Breast epithelium (tissue), 4 donors: ENCODE data around the gene KCNAB3. TPM values are rescaled to one million over a fixed set of nuclear protein-coding genes. Genes with fewer than 3 reads are reported as not detected.
A peak's percentile ranks its signal among the peaks of the same experiment; 100 is the strongest.

Experiments
- DNase-seq, 2 donors: peaks; one replicate each; pipeline ENCODE4 v3.0.0-alpha.2; 2019; ENCODE audit warnings: low spot score in 2 of 2
- H3K27ac ChIP-seq, 2 donors: fragments of 200-600 bp; sonication (generic) in 1 of 2; one replicate each; pipeline ENCODE4 v1.5.1; 2016 to 2019; ENCODE audit warnings: mild to moderate bottlenecking in 1 of 2
- H3K27me3 ChIP-seq, 2 donors: fragments of 200-600 bp; sonication (generic) in 1 of 2; one replicate each; pipeline versions ENCODE4 v1.5.1 to v1.6.0; 2017 to 2019; ENCODE audit warnings: control low read depth in 1 of 2, mild to moderate bottlenecking in 1 of 2
- H3K36me3 ChIP-seq: fragments of 200-600 bp; one replicate; pipeline ENCODE4 v1.5.1; 2019
- H3K4me1 ChIP-seq, 2 donors: fragments of 200-600 bp; sonication (generic); one replicate each; pipeline ENCODE4 v1.5.1; 2016 to 2019; ENCODE audit warnings: control low read depth in 1 of 2
- H3K4me3 ChIP-seq, 3 donors: fragments of 200-600 bp; sonication (generic); 1 replicate in 2 of 3; 2 replicates in 1 of 3; pipeline ENCODE4 v1.5.1; 2016 to 2019; ENCODE audit warnings: mild to moderate bottlenecking in 3 of 3, moderate library complexity in 2 of 3
- H3K9me3 ChIP-seq, 2 donors: fragments of 200-600 bp; sonication (generic) in 1 of 2; one replicate each; pipeline ENCODE4 v1.5.1; 2016 to 2019; ENCODE audit warnings: control low read depth in 1 of 2
- POLR2A ChIP-seq: fragments of 450-650 bp; IDR thresholded peaks from one replicate; pipeline ENCODE4 v1.6.1; 2016; ENCODE audit warnings: antibody characterized with exemption, mild to moderate bottlenecking, moderate library complexity
- POLR2AphosphoS5 ChIP-seq, 3 donors: sonication (generic); formaldehyde crosslinking; IDR thresholded peaks; one replicate each; pipeline ENCODE4 v1.6.1; 2017; ENCODE audit warnings: antibody characterized with exemption in 3 of 3
- intact Hi-C: fragments of 100-400 bp; cut with DNase I; formaldehyde crosslinking; loops from one replicate; pipeline ENCODE4 v1.15.1; 2023; ENCODE audit warnings: low total_unique reads
- total RNA-seq, 3 donors: library from RNA; depleted of rRNA; stranded (reverse); fragments of >200 nt; gene quantifications; one replicate each; pipeline ENCODE4 v1.1.0, GENCODE V29; 2016
- TF ChIP-seq, protein P1 (sequence below), 3 donors: fragments of 450-650 bp; IDR thresholded peaks; one replicate each; pipeline ENCODE4 v1.5.1; 2016 to 2017; ENCODE audit warnings: antibody characterized with exemption in 3 of 3, mild to moderate bottlenecking in 3 of 3, moderate library complexity in 3 of 3

The KCNAB3 gene
- total RNA-seq, 3 donors from 2014 or later: 0.48 to 1.5 (median 1.3) TPM

DNA sequence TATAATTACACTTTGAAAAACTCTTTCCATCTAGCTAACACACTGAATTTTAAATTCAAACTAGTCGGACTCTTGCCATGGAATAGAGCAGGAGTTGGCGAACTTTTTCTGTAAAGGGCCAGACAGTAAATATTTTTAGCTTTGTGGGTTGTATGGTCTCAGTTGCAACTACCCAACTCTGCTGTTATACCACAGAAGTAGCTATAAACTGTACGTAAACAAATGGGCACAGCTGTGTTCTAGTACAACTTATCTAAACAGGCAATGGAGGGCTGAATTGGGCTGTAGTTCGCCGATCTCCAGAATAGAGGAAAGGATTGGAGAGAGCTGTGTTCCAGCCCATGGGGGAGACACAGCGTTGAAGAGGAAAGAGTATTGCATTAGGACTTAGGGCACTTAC lies 11.1 kb upstream of the KCNAB3 start:
- Histone ChIP-seq H3K27me3 (no peaks in the 10 kb centered on the region), H3K9me3 (no peaks in the 10 kb centered on the region), H3K4me3 (no peak overlapping the region), H3K4me1 (no peaks in the 10 kb centered on the region), H3K36me3 (peaks cover 11% of the 10 kb centered on the region), H3K27ac (no peak overlapping the region)
- DNase-seq: no peak
- intact Hi-C loops: no loop called here
- TF ChIP-seq POLR2AphosphoS5 (IDR thresholded peaks at IDR 0.05): no peak
- no peak for TF ChIP-seq POLR2A
- TF ChIP-seq, protein P1, sequence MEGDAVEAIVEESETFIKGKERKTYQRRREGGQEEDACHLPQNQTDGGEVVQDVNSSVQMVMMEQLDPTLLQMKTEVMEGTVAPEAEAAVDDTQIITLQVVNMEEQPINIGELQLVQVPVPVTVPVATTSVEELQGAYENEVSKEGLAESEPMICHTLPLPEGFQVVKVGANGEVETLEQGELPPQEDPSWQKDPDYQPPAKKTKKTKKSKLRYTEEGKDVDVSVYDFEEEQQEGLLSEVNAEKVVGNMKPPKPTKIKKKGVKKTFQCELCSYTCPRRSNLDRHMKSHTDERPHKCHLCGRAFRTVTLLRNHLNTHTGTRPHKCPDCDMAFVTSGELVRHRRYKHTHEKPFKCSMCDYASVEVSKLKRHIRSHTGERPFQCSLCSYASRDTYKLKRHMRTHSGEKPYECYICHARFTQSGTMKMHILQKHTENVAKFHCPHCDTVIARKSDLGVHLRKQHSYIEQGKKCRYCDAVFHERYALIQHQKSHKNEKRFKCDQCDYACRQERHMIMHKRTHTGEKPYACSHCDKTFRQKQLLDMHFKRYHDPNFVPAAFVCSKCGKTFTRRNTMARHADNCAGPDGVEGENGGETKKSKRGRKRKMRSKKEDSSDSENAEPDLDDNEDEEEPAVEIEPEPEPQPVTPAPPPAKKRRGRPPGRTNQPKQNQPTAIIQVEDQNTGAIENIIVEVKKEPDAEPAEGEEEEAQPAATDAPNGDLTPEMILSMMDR (IDR thresholded peaks at IDR 0.05): no peak

DNA sequence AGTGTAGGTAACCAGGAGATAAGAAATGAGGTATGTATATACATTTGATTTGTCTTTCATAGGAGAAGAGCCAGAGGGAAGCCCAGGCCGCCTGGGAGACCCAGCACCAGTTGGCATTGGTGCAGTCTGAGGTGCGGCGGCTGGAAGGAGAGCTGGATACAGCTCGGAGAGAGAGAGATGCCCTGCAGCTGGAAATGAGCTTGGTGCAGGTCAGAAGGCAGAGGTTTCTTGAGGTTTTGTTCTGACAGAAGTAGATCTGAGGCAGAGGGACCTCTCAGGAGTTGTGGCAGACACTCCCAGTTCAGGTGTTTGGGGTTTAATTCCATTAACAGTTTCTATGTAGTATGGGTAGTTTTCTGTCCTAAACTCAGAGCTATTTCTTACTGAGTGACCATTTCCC lies 10.4 kb upstream of the KCNAB3 start:
- TF ChIP-seq POLR2A: no peak
- TF ChIP-seq POLR2AphosphoS5 (IDR thresholded peaks at IDR 0.05): no peak
- TF ChIP-seq, protein P1 (IDR thresholded peaks at IDR 0.05): no peak
- no peaks in the 10 kb centered on the region for H3K9me3 ChIP-seq
- intact Hi-C loops: no loop called here
- no peak for DNase-seq
- no peak overlapping the region for H3K4me3 ChIP-seq
- no peaks in the 10 kb centered on the region for H3K27me3 ChIP-seq
- H3K36me3 ChIP-seq: peaks cover 11% of the 10 kb centered on the region
- no peak overlapping the region for H3K27ac ChIP-seq
- no peaks in the 10 kb centered on the region for H3K4me1 ChIP-seq

DNA sequence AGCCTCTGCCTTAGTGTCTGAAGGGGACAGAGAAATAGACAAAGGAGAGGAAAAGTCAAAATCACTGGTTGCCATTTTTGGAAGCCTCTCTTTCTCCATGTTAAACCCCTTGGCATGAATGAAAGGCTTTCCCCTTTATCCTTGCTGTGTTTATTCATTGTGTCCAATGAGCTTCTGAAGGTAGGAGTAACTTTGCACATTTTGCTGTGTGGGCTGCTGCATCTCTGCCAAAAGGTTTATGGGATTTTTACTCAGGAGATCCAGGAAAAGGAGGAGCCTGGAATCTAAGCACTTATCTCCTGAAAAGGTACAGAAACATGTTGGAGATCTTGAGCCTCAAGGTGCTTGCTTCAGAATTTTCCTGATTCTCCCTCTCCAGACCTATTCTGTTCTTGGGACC lies 6.2 kb upstream of the KCNAB3 start:
- TF ChIP-seq POLR2A (no peak), POLR2AphosphoS5 (IDR thresholded peaks at IDR 0.05) (no peak)
- TF ChIP-seq, protein P1 (IDR thresholded peaks at IDR 0.05): no peak
- no peaks in the 10 kb centered on the region for H3K27me3 ChIP-seq
- H3K9me3 ChIP-seq: no peaks in the 10 kb centered on the region
- intact Hi-C loops: no loop called here
- H3K27ac ChIP-seq: no peak overlapping the region
- no peaks in the 10 kb centered on the region for H3K36me3 ChIP-seq
- H3K4me3 ChIP-seq: no peak overlapping the region
- H3K4me1 ChIP-seq: peaks cover 0 to 14% of the 10 kb centered on the region in 2 donors
- DNase-seq: no peak

DNA sequence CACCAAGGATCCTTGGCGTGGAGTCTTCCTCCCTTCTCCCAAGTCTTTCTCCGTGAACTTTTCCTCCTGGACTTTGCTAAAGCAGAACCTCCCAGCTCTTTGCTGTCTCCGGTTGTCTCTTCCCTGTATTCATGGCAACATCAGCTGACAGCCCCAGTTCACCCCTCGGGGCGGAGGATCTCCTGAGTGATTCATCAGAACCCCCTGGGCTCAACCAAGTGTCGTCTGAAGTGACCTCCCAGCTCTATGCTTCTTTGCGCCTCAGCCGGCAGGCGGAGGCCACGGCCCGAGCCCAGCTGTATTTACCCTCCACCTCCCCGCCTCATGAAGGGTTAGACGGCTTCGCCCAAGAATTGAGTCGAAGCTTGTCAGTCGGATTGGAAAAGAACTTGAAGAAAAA lies 3.3 kb upstream of the KCNAB3 start:
- TF ChIP-seq, protein P1 (IDR thresholded peaks at IDR 0.05): peak in 2 of 3 donors; percentile 8 to 20
- TF ChIP-seq POLR2AphosphoS5 (IDR thresholded peaks at IDR 0.05): no peak
- H3K4me1 ChIP-seq: peaks cover 0 to 14% of the 10 kb centered on the region in 2 donors
- intact Hi-C loops: no loop called here
- no peaks in the 10 kb centered on the region for H3K27me3 ChIP-seq
- H3K27ac ChIP-seq: peak overlapping the region; percentile 83 to 91
- H3K4me3 ChIP-seq: peak overlapping the region; percentile 68 to 93 (median 82)
- H3K36me3 ChIP-seq: no peaks in the 10 kb centered on the region
- peak in 1 of 2 donors; percentile 56 for DNase-seq
- no peaks in the 10 kb centered on the region for H3K9me3 ChIP-seq

DNA sequence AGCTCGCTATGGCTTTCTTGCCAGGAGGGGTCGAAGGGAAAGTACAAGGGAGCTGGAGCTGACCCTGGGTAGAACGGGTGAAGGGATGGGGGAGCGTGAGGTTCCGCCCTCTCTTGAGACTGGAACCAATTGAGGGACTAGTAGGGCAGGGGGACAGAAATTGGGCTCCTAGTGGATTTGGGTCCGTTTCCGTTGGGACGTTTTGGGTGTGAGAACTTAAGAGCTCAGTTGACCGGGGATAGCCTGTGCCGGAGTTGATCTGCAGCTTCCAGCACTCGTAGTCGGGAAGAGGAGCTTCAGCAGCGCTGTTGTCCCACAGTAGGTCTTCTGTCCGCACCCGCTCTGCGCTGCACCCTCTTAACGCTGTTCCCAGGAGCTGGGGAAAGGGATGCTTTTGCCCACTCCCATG lies 2.8 kb upstream of the KCNAB3 start:
- Histone ChIP-seq H3K36me3 (no peaks in the 10 kb centered on the region), H3K9me3 (no peaks in the 10 kb centered on the region), H3K27ac (peak overlapping the region; percentile 83 to 91), H3K4me1 (peaks cover 0 to 14% of the 10 kb centered on the region in 2 donors), H3K27me3 (no peaks in the 10 kb centered on the region), H3K4me3 (peak overlapping the region; percentile 68 to 93 (median 82))
- intact Hi-C loops: no loop called here
- TF ChIP-seq, protein P1 (IDR thresholded peaks at IDR 0.05): no peak
- no peak for TF ChIP-seq POLR2A
- TF ChIP-seq POLR2AphosphoS5 (IDR thresholded peaks at IDR 0.05): no peak
- peak in 1 of 2 donors; percentile 34 for DNase-seq
